NCI-H510A (cell line): ENCODE results near the gene XYLT1.
"Not testable (repeated sequence)": the region's sequence is repeated elsewhere in the genome, so short reads cannot be mapped to it uniquely, and the experiment has no call there.

ENCODE experiments used
- DNase-seq: peaks from one replicate; lab custom pipeline; 2025; lab: John Stamatoyannopoulos, UW

The XYLT1 gene

DNA sequence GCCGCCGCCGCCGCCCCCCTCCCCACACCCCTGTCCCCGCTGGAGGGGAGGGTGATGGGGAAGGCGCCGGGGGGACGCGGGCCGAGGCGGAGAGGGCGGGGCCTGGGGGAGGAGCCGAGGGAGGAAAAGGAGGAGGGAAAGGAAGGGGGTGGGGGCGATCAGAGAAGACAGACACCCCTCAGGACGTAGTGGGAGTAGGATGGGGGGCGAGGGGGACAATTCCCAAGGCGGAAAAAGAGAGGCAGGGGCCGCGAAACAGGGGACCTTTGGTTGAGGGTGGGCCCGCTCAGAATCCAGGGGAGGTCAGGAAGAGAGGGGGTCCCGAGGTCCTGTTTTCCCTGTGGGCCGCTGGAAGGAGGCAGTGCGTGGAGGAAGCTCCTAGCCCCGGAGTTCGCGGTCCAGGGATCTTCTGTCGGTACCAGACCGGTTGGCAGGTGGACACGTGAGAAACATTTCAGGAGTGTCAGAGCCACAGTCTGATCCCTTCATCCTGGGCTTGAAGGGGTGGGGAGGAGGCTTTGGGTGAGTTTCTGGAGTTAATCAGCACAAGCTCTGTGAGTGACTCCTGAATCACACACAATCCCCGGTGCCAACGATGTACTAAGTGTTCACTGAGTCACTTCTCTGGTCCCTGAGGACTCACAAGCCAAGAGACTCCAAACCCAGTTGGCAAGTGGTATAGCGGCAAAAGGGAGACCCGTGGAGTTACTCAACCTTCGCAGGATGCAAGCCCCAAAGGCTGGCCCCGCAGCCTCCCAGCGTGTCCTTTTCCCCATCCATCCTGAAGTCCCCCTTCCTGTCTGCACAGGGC, at the start of gene XYLT1:
XYLT1 (minus strand) TSS at position 53 of the 811 bp plus-strand sequence. CDS start 164 bp downstream, outside the sequence.
- peak; percentile 54 for DNase-seq

- no peak for DNase-seq
These were observed 49.4 kb upstream of the XYLT1 start for GRCh38 chr16:17520111-17520510.

- DNase-seq: no peak
These were observed 48.6 kb upstream of the XYLT1 start for GRCh38 chr16:17519101-17519955.

DNA sequence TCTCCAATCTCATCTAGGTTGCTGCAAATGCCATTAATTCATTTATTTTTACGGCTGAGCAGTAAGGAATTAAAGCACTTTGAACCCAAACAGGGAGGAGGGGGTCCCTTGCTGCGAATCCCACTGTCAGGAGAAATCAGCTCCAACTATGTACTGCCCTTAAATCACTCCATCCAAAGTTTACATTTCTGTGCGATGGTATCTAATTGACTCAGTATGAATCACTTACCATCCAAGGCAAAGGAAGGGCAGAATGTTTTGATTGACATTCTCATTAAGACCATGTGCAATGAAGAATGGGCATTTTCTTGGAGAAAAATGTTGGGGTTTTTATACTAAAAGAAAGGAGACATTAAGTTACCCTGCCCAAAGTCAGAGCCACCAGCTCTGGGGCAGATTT, 47.7 kb upstream of the XYLT1 start:
- no peak for DNase-seq

GRCh38 chr16:17515421-17516210, 44.9 kb upstream of the XYLT1 start:
- DNase-seq: peak; percentile 10

- DNase-seq: no peak
These were observed 42.0 kb upstream of the XYLT1 start for GRCh38 chr16:17512636-17513220.

GRCh38 chr16:17511340-17511739, 40.6 kb upstream of the XYLT1 start:
- no peak for DNase-seq

DNA sequence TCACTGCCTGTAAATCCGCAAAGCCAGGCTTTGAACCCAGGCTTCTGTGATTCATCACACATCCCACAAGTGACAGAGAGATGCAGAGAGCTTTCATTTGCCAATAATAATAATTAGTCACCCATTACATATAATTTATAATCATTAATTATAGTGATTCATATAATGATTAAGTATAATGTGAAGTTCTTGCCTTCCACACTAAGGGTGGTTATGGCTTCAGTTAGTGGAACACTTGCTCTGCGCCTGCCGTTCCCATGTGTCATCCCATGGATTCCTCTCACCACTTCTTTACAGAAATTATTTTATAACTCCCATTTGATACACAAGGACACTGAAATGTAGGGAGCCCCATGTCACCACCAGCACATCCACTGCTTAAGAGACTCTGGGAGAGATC, 39.8 kb upstream of the XYLT1 start:
- no peak for DNase-seq

GRCh38 chr16:17509194-17509593, 38.4 kb upstream of the XYLT1 start:
- no peak for DNase-seq

DNA sequence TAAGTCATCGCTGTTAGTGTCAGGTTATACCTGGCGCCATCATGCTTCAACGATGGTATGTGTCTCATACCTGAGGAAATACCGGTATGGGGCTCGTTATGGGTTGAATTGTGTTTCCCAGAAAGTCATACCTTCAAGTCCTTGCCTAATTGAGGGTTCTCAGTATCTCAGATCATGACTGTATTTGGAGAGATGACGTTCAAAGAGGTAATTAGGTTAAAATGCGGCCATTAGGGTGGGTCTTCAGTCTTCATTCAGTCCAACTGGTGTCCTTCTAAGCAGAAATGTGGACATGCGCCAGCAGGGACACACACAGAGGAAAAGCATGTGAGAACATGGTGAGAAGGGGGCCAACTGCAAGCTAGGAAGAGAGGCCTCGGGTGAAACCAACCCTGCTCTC, 37.5 kb upstream of the XYLT1 start:
- no peak for DNase-seq

DNA sequence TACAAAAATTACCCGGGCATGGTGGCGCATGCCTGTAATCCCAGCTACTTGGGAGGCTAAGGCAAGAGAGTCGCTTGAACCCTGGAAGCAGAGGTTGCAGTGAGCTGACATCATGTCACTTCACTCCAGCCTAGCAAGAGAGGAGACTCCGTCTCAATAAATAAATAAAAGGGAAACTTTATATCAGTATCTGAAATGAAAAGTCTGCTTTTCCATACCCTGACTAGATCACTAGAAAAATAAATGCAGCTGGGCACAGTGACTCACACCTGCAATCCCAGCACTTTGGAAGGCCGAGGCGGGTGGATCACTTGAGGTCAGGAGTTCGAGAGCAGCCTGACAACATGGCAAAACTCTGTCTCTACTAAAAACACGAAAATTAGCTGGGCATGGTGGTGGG, 36.8 kb upstream of the XYLT1 start:
- DNase-seq: not testable (repeated sequence)

DNA sequence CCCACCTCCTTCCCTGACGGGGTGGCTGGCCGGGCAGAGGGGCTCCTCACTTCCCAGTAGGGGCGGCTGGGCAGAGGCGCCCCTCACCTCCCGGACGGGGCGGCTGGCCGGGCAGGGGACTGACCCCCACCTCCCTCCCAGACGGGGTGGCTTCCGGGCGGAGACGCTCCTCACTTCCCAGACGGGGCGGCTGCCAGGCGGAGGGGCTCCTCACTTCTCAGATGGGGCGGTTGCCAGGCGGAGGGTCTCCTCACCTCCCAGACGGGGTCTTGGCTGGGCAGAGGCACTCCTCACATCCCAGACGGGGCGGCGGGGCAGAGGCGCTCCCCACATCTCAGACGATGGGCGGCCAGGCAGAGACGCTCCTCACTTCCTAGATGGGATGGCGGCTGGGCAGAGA, 35.1 kb upstream of the XYLT1 start:
- not testable (repeated sequence) for DNase-seq

DNA sequence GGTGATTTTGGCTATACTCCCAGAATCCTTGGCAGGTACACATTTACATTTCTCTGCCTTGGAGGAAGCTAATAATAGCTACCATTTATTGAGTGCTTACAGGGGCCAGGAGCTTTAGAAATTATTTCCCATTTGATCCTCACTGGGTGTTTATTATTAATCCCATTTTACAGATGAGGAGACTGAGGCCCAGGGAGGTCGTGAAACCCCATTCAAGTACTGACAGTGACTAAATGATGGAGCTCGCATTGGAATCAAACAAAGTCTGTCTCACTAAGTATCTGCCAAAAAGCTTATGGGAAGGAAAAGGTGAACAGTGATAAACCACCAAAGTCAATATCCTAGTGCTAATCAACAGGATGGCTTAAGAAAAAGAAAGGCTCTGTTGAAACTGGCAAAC, 33.3 kb upstream of the XYLT1 start:
- no peak for DNase-seq

DNA sequence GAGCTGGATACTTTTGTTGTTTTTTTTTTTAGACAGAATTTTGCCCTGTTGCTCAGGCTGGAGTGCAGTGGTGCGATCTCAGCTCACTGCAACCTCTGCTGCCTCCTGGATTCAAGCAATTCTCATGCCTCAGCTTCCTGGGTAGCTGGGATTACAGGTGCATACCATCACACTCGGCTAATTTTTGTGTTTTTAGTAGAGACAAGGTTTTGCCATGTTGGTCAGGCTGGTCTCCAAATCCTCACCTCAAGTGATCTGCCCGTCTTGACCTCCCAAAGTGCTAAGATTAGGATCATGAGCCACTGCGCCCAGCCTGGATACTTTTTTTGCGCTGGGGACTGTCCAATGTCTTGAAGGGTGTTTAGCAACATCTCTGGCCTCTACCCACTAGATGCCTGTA, 32.6 kb upstream of the XYLT1 start:
- no peak for DNase-seq

GRCh38 chr16:17501321-17501720, 30.6 kb upstream of the XYLT1 start:
- DNase-seq: no peak

GRCh38 chr16:17499223-17499902, 28.6 kb upstream of the XYLT1 start:
- DNase-seq: no peak

DNA sequence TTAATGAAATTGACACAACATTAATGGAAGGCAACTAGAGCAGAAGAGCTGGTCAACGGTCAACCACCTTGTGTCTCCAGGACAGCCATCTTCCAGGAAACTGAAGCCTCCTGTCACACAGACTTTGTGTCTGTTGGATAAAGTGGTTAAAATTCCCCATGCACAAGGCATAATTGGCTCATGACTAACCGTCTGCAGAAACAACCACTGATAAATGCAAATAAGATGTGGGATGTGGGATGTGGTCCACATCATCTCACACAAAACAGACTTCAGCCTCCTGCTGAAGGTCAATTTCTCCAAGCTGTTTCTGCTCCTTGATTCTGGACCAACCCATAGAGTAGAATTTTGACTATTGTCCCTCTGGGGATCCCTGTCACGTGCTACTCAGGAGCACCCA, 26.9 kb upstream of the XYLT1 start:
- DNase-seq: no peak

DNA sequence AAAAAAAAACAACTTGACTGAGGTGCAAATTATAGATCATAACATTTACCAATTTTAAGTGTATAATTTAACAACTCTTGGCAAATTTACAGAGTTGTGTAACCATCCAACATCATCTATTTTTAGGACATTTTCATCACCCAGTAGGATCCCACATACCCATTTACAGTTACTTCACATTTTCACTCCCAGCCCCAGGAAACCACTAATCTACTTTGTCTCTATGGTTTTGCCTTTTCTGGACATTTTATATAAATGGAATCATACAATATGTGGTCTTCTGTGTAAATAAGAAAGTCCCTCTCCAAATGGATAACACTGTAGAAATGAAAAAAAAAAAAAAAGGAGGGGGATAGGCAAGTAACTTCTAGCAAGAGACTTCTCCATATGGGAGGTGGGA, 26.1 kb upstream of the XYLT1 start:
- no peak for DNase-seq

DNA sequence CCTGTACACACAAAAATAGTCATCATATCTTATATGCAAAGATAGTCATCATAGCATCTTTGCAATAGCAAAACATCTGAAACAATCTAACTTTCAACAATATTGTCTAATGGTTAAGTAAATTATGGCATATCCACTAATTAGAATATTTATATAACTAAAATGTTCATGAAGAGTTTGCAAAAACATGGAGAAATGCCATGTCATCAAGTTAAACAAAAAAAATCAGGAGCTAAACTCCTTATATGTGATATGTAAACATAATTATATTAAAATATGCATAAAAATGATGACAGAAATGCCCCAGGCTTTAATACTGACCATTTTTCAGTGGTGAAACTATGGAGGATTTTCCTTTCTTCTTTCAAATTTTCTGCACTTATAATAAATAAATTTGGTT, 22.3 kb upstream of the XYLT1 start:
- DNase-seq: no peak

- DNase-seq: no peak
These were observed 20.4 kb upstream of the XYLT1 start for GRCh38 chr16:17491140-17491662.

DNA sequence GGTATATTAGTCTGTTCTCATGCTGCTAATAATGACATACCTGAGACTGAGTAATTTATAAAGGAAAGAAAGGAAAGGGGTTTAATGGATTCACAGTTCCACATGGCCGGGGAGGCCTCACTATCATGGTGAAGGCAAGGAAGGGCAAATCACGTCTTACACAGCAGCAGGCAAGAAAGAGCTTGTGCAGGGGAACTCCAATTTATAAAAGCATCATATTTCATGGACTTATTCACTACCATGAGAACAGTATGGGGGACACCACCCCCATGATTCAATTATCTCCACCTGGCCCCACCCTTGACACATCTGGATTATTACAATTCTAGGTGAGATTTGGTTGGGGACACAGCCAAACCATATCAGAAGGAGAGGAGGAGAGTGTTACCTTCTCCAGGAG, 17.7 kb upstream of the XYLT1 start:
- DNase-seq: no peak
